NCI-H2081 treated with DMSO at 0.1 percent for 48 hours (cell line): ENCODE results near the gene ANXA4.
"Not testable (repeated sequence)": the region's sequence is repeated elsewhere in the genome, so short reads cannot be mapped to it uniquely, and the experiment has no call there.

Source experiments
- DNase-seq: peaks from one replicate; lab custom pipeline; 2025; lab: John Stamatoyannopoulos, UW

Gene ANXA4

DNA sequence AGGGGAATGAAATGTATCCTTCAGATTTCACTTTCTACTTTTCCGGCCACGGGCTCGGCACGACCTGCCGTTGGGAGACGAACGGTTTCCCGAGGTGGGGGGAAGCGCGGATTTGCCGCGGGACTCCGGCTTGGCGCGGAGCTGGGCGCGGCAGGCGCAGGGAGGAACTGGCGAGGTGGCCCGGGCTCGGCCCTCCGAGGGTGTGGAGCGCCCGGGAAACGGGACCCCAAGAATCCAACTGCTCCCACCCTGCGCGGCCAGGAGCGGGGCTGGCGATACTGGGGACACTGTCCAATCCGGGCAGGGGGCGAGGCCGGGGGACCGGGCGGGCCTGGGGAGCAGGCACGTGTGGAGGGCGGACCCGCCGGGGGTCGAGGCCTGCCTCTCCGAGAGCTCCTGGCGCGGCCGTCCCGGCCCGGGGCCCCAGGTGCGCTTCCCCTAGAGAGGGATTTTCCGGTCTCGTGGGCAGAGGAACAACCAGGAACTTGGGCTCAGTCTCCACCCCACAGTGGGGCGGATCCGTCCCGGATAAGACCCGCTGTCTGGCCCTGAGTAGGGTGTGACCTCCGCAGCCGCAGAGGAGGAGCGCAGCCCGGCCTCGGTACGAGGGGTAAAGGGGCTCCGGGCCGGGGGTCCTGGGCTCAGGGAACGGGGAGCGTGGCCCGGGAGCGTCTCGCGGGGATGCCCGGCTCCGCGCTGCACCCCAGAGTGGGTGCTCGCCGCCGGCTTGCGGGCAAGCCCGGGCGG lies at the start of gene ANXA4:
Gene ANXA4 (plus strand): TSS at position 560 of the 747 bp plus-strand sequence. CDS start 39,432 bp downstream, outside the sequence.
- DNase-seq, result no peak

DNA sequence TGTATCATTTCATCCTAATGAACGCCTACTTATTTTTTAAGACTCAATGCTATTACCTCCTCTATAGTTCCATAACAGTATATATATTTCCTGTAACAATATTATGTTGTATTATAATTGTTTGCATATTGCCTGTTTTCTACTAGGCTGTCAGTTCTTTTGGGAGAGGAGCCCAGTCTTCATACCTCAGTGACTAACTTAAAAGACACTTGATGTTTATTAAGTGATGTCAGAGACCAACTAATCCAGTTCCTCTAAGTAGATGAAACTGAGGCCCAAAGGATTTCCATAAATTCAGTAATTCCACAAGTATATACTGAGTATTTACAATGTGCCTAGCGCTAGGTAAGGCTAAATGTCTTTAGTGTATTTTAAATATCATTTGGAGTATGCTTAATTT lies 49.5 kb upstream of the ANXA4 start:
- no peak for DNase-seq

DNA sequence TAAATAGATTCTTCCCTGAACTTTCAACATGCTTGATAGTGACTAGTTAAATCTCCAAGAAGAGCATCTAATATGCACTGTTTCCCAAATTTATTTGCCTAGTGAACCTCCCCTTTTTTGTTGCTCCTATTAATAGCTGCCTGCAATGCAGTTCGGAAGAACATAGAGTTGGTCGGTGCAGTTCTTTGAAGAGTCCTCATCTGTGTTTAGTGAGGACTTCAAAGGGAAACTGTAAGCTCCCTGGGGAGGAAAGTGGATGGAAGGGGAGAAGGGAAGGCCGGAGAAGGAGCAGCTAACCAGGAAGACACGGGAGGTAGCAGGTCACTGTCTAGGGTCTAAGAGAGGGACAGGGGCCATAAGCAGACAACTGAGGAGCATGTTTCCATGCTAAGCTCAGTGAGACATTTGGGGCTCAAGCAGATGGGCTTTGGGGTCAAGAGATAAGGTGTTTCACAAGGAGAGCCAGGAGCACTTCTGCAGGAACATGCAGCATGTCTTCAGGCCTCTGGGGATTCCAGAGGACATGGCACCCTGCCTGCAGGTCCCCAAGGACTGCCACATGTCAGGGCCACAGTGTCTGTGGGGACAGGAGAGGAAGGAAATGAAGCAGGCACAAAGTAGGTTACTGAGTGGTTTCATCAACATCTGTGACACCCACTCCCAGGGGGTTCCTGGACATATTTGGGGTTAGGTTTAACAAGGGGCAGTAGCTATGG lies 48.7 kb upstream of the ANXA4 start:
- DNase-seq, result no peak

GRCh38 chr2:69693775-69694450 lies 48.0 kb upstream of the ANXA4 start:
- no peak for DNase-seq

- no peak for DNase-seq
These were observed 46.8 kb upstream of the ANXA4 start for GRCh38 chr2:69694894-69695849.

DNA sequence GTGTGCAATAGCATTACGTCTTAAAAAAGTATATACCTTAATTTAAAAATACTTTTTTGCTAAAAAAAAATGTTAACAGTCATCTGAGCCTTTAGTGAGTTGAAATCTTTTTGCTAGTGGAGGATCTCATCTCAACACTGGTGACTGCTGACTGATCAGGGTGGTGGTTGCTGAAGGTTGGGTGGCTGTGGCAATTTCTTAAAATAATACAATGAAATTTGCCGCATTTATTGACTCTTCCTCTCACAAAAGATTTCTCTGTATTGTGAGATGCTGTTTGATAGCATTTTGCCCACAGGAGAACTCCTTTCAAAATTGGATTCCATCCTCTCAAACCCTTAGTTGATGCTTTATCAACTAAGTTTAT lies 46.1 kb upstream of the ANXA4 start:
- DNase-seq, result no peak

- DNase-seq, result no peak
These were observed 41.6 kb upstream of the ANXA4 start for GRCh38 chr2:69700381-69700780.

DNA sequence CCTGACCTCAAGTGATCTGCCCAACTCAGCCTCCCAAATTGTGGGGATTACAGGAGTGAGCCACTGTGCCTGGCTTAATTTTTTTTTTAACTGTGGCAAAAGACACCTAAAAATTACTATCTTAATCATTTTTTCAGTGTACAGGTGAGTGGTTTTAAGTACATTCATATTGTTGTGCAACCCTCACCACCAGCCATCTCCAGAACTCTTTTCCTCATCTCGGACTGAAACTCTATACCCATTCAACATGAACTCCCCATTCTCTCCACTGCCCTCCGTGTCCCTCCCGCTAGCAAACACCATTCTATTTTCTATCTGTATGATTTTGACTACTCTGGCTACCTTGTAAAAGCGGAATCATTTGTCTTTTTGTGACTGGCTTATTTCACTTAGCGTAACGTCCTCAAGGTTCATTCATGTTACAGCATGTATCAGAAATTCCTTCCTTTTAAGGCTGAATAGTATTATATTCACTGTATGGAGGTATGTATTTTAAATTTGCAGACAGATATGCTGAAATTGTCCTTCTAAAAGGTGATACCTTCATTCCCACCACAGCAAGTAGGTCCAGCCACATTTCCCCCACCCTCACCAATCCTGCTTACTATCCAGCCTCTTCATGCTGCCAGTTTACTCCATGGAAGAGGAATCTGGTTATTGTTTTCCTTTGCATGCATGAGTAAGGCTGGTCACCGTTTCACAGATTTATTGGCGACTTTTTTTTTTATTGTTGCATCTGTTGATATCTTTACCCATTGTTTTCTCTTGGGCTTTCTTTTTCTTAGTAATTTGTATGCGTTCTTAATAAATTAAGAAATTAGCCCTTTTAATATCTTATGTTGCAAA lies 40.6 kb upstream of the ANXA4 start:
- DNase-seq, result no peak

- DNase-seq, result no peak
These were observed 38.7 kb upstream of the ANXA4 start for GRCh38 chr2:69703189-69703588.

GRCh38 chr2:69704446-69704845 lies 37.5 kb upstream of the ANXA4 start:
- DNase-seq, result no peak

- DNase-seq, result no peak
These were observed 32.6 kb upstream of the ANXA4 start for GRCh38 chr2:69709290-69709689.

DNA sequence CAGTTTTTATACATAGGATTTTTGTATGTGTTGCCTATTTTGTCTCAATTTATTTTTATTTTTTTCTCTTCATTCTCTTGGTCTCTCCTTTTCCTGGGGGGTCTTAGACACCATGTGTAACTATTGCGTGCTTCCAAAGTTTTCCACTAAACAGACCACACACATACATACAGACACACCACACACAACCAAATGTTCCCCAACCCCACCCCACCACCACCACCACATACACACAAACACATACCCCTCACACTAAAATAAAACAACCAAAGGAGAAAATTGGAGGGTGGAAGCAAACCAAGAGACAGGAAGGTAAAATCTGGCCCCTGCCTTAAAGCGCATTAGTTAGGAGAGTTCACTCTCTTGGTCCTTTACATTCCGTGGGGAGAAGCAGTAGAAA lies 30.0 kb upstream of the ANXA4 start:
- no peak for DNase-seq

GRCh38 chr2:69714024-69714423 lies 27.9 kb upstream of the ANXA4 start:
- DNase-seq, result no peak

DNA sequence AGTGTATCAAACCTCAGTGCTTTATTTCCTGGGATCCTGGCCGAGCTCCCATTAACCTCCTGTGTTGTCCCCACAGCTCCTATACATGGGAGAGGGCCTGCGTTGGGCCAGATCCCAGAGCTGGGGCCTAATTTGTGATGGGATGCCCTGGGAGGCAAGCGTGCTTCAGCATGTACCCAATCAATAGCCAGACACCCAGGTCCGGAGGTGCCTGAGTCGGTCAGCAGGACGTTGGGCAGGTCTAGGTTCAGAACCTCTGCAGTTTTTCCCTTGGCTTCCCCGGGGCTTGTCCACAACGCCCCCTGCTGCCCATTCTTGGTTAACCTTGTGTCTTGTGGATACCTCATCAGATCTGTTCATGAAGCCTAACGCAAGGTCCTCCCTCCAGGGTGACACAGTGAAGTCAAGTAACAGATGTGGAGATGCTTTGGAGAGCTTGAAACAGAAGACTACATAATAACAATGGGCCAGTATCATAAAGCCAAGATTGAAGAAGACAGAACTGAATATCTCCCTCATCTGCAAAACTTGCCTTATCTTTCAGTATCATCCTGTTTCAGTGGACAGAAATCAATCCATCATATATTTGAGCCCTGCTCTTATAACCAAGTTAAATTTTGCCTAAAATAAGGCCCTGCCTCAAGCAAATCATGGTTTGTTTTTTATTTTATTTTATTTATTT lies 27.3 kb upstream of the ANXA4 start:
- not testable (repeated sequence) for DNase-seq

DNA sequence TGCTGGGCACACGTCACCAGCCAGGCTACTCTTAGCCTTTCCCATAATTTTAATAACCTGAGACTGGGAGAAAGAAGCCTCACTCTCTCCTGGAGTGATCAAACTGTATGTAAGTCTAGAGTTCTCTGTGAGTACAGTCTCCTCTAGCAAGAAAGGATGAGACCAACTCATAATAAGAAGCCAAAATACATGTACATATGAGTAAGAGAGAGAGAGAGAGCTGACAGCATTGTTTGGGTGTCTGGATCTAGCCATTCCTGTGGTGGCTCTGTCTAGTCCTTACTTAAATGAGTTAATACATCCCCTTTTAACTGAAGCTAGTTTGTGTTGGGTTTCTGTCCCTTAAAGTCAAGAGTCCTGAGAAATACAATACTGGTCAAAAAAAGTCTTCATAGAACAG lies 26.0 kb upstream of the ANXA4 start:
- no peak for DNase-seq

DNA sequence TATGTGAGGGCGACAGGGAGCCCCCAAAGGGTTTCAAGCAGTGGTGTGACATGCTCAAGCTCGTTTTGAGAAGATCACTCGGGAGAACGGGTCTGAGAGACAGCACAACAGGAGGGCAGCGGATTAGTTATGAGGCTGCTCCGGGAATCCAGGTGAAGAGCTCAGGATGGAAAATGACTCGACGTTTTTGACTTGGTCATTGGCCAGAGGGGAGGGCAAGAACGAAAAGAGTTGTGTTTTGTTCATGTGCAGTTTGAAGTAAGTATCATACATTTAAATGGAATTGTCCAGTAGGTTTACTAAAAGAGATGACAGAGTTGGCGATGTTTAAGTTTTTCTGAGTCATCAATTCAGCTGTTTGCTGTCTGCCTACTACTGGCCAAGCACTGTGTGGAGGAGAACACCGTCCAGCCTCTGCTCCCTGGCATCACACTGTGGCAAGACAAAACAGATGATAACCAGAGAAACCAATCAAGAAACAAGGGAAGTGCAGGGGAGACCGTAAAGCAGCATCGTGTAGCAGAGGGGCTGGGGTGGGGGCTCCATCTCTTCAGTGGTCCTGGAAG lies 25.3 kb upstream of the ANXA4 start:
- no peak for DNase-seq

- DNase-seq, result no peak
These were observed 24.7 kb upstream of the ANXA4 start for GRCh38 chr2:69717186-69717585.

DNA sequence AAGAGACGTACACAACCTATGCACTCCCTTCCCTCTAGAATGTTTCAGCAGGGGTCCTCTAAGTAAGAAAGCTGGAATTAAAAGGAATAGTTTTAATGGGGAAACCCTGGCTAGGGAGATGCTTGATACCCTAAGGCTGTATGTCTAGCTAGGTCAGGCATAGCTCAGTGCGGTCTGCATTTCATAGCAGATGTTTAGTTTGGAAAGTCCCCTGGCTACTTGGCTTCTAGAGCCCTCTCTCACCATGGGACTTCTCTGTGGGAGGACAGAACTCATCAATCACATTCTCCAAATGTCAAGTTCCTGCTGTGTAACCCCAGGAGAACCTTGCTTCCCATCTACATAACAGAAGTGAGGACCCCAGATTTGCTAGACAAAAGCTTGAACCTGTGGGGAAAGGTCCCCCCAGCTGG lies 24.1 kb upstream of the ANXA4 start:
- no peak for DNase-seq

- no peak for DNase-seq
These were observed 23.5 kb upstream of the ANXA4 start for GRCh38 chr2:69718338-69718965.

DNA sequence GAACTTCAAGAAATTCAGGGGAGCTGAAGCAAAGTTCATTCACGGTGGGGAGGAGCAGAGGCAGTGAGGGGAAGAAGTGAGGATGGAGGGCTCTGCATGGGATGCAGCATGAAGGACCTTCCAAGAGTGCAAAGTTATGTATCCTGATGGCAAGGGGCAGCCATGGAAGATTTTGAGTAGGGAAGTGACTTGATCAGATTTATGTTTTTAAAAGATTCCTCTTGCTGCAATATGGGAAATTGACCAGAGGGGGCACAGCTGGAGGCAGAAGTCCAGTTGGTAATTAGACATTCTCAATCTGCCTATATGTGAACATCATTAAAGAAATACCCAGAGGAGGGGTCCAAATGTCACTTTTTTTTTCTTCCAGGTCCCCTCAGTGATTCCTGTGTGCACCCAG lies 21.5 kb upstream of the ANXA4 start:
- DNase-seq, result no peak
